Left hindlimb (tissue), 1 donor: ENCODE data around the gene CAMK2B.

ENCODE experiments used
- DNase-seq: peaks from one replicate; pipeline ENCODE4 v3.0.0-alpha.2; 2018

CAMK2B gene

GRCh38 chr7:44286618-44287487 is 38.5 kb downstream of the CAMK2B start:
- no peak for DNase-seq

GRCh38 chr7:44286182-44286617 is 39.2 kb downstream of the CAMK2B start:
- DNase-seq = no peak

GRCh38 chr7:44285561-44285960 is 39.8 kb downstream of the CAMK2B start:
- no peak for DNase-seq

DNA sequence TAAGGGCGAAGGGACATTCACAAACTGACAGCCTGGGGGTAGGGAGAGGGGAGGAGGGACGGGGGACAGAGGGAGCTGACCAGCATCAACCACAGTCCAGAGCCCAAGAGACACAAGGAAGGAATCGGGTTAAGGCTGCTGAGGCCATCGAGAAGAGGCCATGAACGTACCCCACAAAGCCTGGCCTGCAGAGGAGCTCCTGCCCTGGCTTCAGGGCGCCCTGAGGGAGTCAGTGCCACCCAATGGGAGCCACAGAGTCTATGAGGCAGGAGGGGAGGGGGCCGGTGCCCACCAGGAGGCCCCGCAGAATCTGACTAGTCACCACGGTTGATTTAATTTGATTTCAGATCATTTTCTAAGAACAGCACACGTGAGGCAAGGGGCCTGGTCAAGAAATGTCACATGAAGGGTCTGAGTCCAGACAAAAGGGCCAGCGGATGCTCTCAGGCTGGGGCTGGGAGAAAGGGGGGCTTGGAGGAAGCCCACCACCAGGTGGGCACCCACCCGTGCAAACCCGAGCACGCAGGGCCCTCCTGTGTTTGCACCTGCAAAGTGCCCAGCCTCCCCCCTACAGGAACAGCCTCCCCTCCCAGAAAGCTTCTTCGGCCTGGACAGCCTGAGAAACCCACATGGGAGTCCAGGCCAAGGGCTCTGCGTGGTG is 40.4 kb downstream of the CAMK2B start:
- DNase-seq = peak; percentile 8

DNA sequence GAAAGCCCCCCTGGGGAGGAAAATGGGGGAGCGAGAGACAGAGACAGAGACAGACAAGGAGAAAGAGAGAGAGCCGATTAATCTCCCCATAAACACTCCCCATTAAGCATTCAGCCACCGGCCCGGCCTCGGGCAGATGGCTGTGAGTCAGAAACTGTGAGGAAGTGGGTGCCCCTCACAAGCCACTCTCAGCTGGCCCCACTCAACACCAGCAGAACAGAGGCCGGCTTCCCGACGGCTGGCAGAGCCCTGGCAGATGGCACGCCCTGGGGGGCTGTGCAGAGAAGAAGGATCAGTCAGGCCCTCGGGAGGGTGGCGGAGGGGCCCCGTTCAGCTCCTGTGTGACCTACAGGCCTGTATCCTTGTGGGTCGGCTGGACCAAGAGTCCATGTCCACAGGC is 41.2 kb downstream of the CAMK2B start:
- DNase-seq = peak; percentile 10

DNA sequence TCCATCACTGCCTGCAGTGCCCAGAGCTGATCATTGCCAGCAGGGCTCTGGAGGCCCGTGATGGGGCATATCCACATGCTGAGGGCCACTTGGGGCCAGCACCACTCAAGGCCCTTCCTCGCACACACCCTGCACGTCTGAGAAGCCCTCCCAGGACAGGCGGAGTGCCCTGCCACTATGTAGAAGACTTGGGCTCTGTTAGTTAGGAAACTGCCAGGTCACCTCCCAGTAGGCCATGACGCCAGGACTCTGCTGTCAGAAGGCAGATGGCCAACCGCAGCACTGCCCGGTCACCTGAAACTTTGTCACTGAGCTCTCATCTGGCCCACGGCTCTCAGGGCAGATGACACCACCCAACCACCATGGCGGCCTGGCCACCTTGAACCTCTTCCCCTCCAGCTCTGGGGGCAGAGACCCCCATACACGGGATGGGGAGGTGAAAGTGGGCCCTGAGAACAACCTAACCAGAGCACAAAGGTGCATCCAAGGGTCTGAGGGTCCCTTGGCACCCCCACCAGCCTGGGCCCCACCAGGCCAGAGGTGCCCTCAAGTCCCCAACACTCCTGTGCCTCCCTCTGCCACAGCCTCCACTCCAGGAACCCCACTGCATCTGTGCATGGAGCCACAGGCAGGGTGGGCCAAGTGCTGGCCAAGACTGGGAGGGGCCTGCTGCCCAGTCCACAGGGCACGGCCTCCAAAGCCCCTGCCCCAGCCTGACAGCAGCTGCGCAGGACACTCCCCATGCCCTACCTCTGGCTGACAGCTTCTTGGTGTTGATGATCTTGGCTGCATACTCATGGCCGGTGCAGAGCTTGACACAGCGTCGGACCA is 41.8 kb downstream of the CAMK2B start:
- DNase-seq = peak; percentile 27

GRCh38 chr7:44282601-44283171 is 42.7 kb downstream of the CAMK2B start:
- peak; percentile 8 for DNase-seq

GRCh38 chr7:44281811-44282600 is 43.4 kb downstream of the CAMK2B start:
- DNase-seq = peak; percentile 26

DNA sequence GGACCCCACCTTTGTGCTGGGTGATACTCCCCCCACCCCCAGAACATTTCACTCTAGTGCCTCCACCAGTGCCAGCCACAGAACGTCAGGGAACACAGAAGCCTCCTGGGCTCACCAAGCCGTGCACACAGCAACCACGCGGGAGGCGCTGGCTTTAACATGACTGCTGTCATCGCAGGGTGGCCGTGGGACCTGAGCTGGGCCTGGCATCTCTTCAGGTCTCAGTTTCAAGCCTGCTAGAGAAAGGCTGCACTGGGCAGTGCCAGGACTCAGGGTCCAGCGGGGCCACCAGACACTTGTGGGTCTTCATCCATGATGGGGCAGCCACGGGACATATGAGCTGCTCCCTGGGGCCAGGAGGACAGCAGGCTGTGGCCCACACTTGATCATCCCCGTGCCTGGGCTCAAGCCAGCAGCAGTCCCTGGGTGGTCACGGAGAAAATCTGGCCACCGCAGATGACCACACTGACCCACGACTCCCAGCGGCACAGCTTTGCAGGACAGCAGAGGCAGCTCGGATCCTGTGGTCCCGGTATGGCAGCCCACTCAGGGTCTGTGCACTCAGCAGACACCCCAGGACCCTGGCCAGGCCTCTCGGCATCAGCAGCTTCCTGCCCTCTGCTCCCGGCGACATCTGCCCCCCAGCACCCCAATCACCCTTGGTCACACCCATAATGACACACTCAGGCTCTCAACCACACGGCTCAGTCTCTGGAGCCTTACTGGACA is 44.2 kb downstream of the CAMK2B start:
- DNase-seq = peak; percentile 19

DNA sequence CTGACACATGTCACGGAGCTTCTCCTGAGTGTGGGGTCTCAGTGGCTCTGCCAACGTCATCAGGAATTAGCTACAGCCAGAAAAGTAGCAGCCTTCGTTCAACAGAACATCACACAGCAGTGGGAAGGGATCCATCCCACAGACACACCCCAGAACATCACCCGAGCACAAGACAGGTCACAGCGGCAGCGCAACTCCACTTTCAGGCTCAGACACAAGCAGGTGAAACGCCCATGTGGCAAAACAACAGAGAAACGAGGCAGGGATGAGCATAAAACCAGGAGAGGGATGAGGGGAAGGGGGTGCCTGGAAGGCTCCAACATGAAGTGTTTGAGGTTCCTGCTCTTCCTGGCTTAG is 44.8 kb downstream of the CAMK2B start:
- no peak for DNase-seq

DNA sequence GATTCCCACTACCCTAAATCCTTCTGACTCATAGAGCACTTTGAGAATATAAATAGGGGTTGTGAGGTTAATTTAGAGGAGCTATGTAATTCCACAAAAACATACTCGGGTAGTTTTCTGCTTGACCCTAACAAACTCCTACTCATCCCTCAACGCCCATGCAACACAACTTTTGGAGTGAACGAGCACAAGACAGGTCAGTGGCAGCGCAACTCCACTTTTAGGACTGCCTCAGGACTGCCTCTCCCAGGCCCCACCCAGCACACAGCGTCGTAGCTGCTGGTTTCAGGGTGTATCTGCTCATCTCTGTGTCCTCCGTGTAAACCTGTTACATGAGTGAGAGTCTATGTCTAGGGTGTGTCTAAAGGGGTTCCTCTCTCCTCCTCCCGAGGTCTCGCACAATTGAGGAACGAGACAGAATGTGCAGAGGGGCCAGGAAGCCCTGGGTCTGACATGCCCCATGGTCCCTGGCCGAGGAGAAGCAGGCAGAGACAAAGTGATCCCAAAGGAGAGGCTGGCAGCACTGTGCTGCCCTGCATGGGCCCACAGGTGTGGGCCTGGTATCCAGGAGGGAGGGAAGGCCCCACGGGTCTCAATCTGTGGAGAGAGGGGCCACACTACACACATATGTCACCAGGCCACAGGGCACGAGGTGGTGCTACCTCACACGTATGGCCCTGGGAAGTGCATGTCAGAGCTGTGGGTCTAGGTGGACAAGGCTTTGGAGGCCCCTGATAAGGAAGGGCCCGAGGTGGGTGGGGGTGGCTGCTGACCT is 45.5 kb downstream of the CAMK2B start:
- DNase-seq = peak; percentile 15

GRCh38 chr7:44279286-44279685 is 46.1 kb downstream of the CAMK2B start:
- no peak for DNase-seq

- peak; percentile 17 for DNase-seq
Observed at GRCh38 chr7:44278451-44279161, 46.8 kb downstream of the CAMK2B start.

GRCh38 chr7:44277851-44278250 is 47.5 kb downstream of the CAMK2B start:
- peak; percentile 15 for DNase-seq

GRCh38 chr7:44277391-44277790 is 48.0 kb downstream of the CAMK2B start:
- peak; percentile 10 for DNase-seq

DNA sequence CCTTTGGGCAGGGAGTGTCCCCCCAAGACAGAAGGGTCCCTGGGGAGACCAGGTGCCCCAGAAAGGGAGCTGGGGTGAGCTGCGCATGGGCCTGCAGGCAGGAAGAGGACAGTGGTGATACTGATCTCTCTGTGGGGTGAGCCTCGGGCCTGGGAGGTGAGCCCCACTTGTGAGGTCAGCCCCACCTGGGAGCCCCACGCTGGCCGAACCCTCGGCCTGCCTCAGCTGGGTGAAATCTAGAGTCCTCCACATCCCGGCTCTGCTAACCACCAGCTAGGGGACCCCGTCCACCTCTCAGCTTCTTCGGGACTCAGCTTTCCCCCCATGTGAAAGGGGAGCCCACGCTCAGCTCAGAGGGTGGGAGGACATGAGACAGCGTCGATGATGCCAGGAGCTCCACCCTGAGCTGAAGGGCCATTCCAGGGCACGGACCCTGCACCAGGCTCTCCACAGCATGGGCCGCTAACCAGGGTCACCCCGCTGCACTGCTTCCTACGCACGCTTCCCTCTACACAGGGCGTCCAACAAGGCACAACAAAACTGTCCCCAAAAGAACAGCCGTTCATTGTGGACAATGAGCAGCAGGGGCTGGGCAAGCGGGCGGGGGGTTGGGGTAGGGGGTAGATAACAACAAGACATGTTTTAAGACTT is 48.7 kb downstream of the CAMK2B start:
- peak; percentile 21 for DNase-seq

DNA sequence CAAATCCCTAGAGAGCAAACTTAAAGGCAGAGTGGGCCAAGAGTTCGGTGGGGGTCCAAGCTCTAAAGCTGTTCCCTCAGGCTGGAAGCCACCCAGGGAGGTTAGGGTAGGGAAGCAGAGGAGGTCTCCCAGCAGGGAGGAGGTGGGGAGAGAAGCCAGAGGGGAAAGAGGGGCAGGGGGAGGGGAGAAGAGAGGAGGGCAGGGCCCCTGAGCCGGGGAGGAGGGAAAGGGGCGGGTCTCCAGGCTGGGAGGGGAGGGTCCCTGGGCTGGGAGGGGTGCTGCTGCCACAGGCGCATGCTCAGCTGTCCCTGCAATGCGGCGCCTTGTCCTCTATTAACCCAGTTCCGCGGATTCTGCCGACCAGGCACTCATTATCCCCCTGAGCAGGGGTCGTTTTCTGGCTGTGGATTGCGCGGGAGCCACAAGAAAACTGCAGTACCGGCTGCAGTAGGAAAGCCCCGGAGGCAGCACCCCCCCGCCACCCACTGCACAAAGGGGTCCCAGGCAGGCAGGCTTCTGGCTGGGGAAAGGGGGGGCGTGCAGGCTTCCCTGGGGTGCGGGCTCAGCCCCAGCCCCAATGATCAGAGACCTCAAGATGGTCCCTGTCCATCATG is 49.3 kb downstream of the CAMK2B start:
- DNase-seq = peak; percentile 78

GRCh38 chr7:44275146-44275545 is 50.2 kb downstream of the CAMK2B start:
- peak; percentile 19 for DNase-seq

GRCh38 chr7:44274623-44274975 is 50.8 kb downstream of the CAMK2B start:
- peak; percentile 6 for DNase-seq
